Measurements from ENCODE around the gene SAMD4A.

GRCh38 chr14:54547583-54547982 lies 19.3 kb upstream of the SAMD4A start:
- TF ChIP-seq CTCF (IDR thresholded peaks at IDR 0.05; ENCODE audit: low read length) (no peak), EZH2 (IDR thresholded peaks at IDR 0.05; ENCODE audit: borderline replicate concordance, low read length) (no peak)

Measured in OCI-LY1 (cell line).